T follicular helper cell (primary cell): ENCODE results near the gene CEP44.
A peak's percentile ranks its signal among the peaks of the same experiment; 100 is the strongest.
"Not testable (repeated sequence)": the region's sequence is repeated elsewhere in the genome, so short reads cannot be mapped to it uniquely, and the experiment has no call there.

ENCODE experiments used
- DNase-seq: peaks from one replicate; pipeline ENCODE4 v3.0.0-alpha.2; 2020; ENCODE audit warnings: low read depth
- total RNA-seq, 2 experiments: gene quantifications; one replicate each; lab custom pipeline; 2026; lab: John Stamatoyannopoulos, UW

CEP44 gene
- 22.5 to 37.3 reads per million in 2 experiments for total RNA-seq

- peak; percentile 57 for DNase-seq
Measured at GRCh38 chr4:174283507-174284471, at the start of gene CEP44, which contains the start of gene FBXO8. Gene CEP44 (plus strand): TSS chr4:174283911. CDS start chr4:174299122, 15,211 bp downstream. Gene FBXO8 (minus strand): TSS chr4:174283667. CDS start chr4:174263092, 20,575 bp downstream.

- DNase-seq, result no peak
Measured at GRCh38 chr4:174236359-174236758, 47.4 kb upstream of the CEP44 start.

GRCh38 chr4:174241162-174241561 lies 42.5 kb upstream of the CEP44 start:
- no peak for DNase-seq

GRCh38 chr4:174244441-174244840 lies 39.3 kb upstream of the CEP44 start:
- no peak for DNase-seq

GRCh38 chr4:174245714-174246113 lies 38.0 kb upstream of the CEP44 start:
- DNase-seq, result no peak

GRCh38 chr4:174248407-174248806 lies 35.3 kb upstream of the CEP44 start:
- DNase-seq, result no peak

GRCh38 chr4:174252412-174252811 lies 31.3 kb upstream of the CEP44 start:
- no peak for DNase-seq

- no peak for DNase-seq
Measured at GRCh38 chr4:174254613-174255012, 29.1 kb upstream of the CEP44 start.

GRCh38 chr4:174255374-174255773 lies 28.3 kb upstream of the CEP44 start:
- no peak for DNase-seq

GRCh38 chr4:174255786-174256185 lies 27.9 kb upstream of the CEP44 start:
- no peak for DNase-seq

GRCh38 chr4:174256277-174256713 lies 27.4 kb upstream of the CEP44 start:
- DNase-seq, result no peak

- DNase-seq, result no peak
Measured at GRCh38 chr4:174259580-174259979, 24.1 kb upstream of the CEP44 start.

GRCh38 chr4:174260099-174260498 lies 23.6 kb upstream of the CEP44 start:
- DNase-seq, result no peak

- DNase-seq, result not testable (repeated sequence)
Measured at GRCh38 chr4:174261432-174261831, 22.3 kb upstream of the CEP44 start.

GRCh38 chr4:174262624-174263444 lies 20.9 kb upstream of the CEP44 start:
- DNase-seq, result no peak

- DNase-seq, result no peak
Measured at GRCh38 chr4:174263445-174263736, 20.3 kb upstream of the CEP44 start.

- no peak for DNase-seq
Measured at GRCh38 chr4:174265916-174266315, 17.8 kb upstream of the CEP44 start.

- DNase-seq, result no peak
Measured at GRCh38 chr4:174266416-174266815, 17.3 kb upstream of the CEP44 start.

- DNase-seq, result no peak
Measured at GRCh38 chr4:174273930-174274329, 9.8 kb upstream of the CEP44 start.

- no peak for DNase-seq
Measured at GRCh38 chr4:174274436-174274835, 9.3 kb upstream of the CEP44 start.

GRCh38 chr4:174275101-174275500 lies 8.6 kb upstream of the CEP44 start:
- DNase-seq, result no peak

GRCh38 chr4:174277433-174277832 lies 6.3 kb upstream of the CEP44 start:
- DNase-seq, result no peak

GRCh38 chr4:174278467-174278866 lies 5.2 kb upstream of the CEP44 start:
- DNase-seq, result no peak
